Vagina (tissue), 2 donors: ENCODE data around the gene RAD51AP2. TPM values are rescaled to one million over a fixed set of nuclear protein-coding genes. Genes with fewer than 3 reads are reported as not detected.
A peak's percentile ranks its signal among the peaks of the same experiment; 100 is the strongest.
"Not testable (repeated sequence)": the region's sequence is repeated elsewhere in the genome, so short reads cannot be mapped to it uniquely, and the experiment has no call there.

Experiments
- DNase-seq, 2 donors: peaks; one replicate each; pipeline ENCODE4 v3.0.0-alpha.2; 2017; ENCODE audit errors: extremely low spot score in 2 of 2
- H3K27ac ChIP-seq: fragments of 200-600 bp; sonication (generic); one replicate; pipeline ENCODE4 v1.5.1; 2019
- H3K27me3 ChIP-seq: fragments of 200-600 bp; sonication (generic); one replicate; pipeline ENCODE4 v1.5.1; 2019
- H3K36me3 ChIP-seq, 2 donors: fragments of 200-600 bp; sonication (generic); one replicate each; pipeline ENCODE4 v1.5.1; 2017 to 2019
- H3K4me1 ChIP-seq: fragments of 200-600 bp; sonication (generic); one replicate; pipeline ENCODE4 v1.5.1; 2019
- H3K4me3 ChIP-seq, 2 donors: fragments of 200-600 bp; sonication (generic); 1 replicate in 1 of 2; 2 replicates in 1 of 2; pipeline ENCODE4 v1.5.1; 2016 to 2019
- H3K9me3 ChIP-seq: fragments of 200-600 bp; sonication (generic); one replicate; pipeline ENCODE4 v1.5.1; 2019
- POLR2A ChIP-seq, 2 donors: fragments of 450-650 bp; IDR thresholded peaks; one replicate each; pipeline ENCODE4 v1.6.1; 2017; ENCODE audit warnings: antibody characterized with exemption in 2 of 2, mild to moderate bottlenecking in 2 of 2, moderate library complexity in 2 of 2
- POLR2AphosphoS5 ChIP-seq, 2 donors: sonication (generic); formaldehyde crosslinking; IDR thresholded peaks; one replicate each; pipeline ENCODE4 v1.9.0; 2017; ENCODE audit warnings: antibody characterized with exemption in 2 of 2, mild to moderate bottlenecking in 2 of 2, low read depth in 1 of 2; ENCODE audit not compliant: insufficient read depth in 1 of 2
- intact Hi-C: fragments of 100-400 bp; cut with DNase I; formaldehyde crosslinking; loops from one replicate; pipeline ENCODE4 v1.15.1; 2023
- total RNA-seq: library from RNA; depleted of rRNA; stranded (reverse); fragments of >200 nt; gene quantifications from one replicate; pipeline ENCODE4 v1.2.3, GENCODE V29; 2016
- TF ChIP-seq, protein P1 (sequence below), 3 experiments: fragments of 450-650 bp in 2 of 3; fragments of 200-600 bp in 1 of 3; sonication (generic) in 1 of 3; IDR thresholded peaks; one replicate each; pipeline ENCODE4 v1.5.1; 2017 to 2019; ENCODE audit warnings: antibody characterized with exemption in 3 of 3, mild to moderate bottlenecking in 2 of 3, moderate library complexity in 2 of 3

The RAD51AP2 gene
- 0.25 TPM for total RNA-seq

DNA sequence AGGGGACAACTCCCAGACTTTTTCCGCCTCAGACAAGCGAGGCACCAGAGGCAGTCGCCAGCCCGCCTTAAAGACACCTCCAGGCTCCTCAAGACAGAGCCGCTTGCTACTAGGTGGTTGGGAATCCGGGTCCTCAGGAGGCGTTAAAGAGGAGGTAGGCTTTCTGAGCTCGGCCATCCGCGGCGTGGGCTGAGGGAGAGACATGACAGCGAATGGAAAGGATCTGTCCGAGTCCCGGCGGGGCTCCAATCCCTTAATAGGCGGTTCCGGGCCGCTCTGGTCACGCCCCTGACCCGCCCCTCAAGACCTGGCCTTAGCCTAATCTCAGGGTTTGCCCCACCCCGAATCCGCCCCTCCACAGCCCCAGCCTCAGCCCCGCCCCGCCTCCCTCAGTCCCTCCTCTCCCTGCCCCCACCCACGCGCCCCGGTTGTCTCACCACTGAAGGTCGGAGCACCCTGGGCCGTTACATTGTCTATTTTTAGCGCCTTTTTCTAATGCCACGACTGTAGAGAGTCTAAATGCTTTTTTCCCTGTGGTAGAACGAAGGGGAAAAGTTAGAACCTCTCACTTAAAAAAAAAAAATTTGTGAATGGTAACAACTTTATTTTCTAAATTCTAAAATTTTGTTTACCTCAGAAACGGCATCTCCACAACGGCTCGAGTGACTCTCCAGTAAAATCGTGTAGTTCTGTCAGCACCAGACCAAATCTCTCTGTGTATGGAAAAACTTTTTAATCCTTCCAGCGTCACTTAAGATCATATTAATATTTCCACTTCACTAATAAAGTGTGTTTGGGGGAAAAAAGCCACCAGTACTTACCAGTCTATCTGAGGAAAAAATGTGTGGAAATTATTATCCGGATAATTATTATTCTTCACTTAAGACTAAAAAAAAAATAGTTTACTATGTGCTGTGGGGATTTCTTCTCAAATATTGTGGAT is at the start of gene RAD51AP2:
RAD51AP2 (minus strand) TSS at position 229 of the 943 bp plus-strand sequence; CDS start at position 204, 25 bp downstream.
- DNase-seq = peak in 1 of 2 donors; percentile 94
- intact Hi-C loops = no loop called here
- TF ChIP-seq POLR2A (IDR thresholded peaks at IDR 0.05) = peak in 1 of 2 donors; percentile 15
- peak in 1 of 2 donors; percentile 68 for TF ChIP-seq POLR2AphosphoS5 (IDR thresholded peaks at IDR 0.05; ENCODE audit: insufficient read depth in 1 of 2, low read depth in 1 of 2)
- TF ChIP-seq, protein P1, sequence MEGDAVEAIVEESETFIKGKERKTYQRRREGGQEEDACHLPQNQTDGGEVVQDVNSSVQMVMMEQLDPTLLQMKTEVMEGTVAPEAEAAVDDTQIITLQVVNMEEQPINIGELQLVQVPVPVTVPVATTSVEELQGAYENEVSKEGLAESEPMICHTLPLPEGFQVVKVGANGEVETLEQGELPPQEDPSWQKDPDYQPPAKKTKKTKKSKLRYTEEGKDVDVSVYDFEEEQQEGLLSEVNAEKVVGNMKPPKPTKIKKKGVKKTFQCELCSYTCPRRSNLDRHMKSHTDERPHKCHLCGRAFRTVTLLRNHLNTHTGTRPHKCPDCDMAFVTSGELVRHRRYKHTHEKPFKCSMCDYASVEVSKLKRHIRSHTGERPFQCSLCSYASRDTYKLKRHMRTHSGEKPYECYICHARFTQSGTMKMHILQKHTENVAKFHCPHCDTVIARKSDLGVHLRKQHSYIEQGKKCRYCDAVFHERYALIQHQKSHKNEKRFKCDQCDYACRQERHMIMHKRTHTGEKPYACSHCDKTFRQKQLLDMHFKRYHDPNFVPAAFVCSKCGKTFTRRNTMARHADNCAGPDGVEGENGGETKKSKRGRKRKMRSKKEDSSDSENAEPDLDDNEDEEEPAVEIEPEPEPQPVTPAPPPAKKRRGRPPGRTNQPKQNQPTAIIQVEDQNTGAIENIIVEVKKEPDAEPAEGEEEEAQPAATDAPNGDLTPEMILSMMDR (IDR thresholded peaks at IDR 0.05) = no peak
- Histone ChIP-seq H3K4me1 (no peaks in the 10 kb centered on the region), H3K36me3 (no peaks in the 10 kb centered on the region), H3K27ac (peak within 1 kb of the TSS; percentile 47), H3K4me3 (peak within 1 kb of the TSS; percentile 36 to 42), H3K27me3 (no peaks in the 10 kb centered on the region), H3K9me3 (no peaks in the 10 kb centered on the region)

DNA sequence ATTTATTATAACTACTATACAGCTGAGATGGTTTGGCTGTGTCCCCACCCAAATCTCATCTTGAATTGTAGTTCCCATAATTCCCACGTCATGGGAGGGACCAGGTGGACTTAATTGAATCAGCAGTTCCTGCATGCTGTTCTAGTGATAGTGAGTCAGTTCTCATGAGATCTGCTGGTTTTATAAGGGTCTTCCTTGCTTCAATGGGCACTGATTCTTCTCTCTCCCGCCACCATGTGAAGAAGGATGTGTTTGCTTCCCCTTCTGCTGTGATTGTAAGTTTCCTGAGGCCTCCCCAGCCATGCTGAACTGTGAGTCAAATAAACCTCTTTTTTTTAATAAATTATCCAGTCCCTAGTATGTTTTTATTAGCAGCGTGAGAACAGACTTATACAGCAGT is 47.5 kb upstream of the RAD51AP2 start:
- not testable (repeated sequence) for H3K4me1 ChIP-seq

DNA sequence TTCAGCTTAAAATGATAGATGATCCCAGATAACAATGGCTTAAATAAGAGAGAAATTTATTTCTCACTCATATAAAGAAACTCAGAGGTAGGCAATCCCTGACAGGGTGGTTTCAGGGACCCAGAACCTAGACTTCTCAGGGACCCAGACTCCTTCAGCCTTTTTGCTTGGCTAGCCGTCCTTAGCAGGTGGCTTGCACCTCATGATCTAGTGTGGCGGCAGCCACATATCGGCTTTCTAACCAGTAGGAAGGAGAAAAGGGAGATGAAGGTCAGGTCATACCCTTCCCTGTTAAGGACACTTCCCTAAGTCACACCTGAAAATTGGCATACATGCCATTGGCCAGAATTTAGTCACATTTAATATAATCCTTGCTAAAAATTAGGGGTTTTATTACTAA is 40.6 kb upstream of the RAD51AP2 start:
- no peaks in the 10 kb centered on the region for H3K27me3 ChIP-seq
- intact Hi-C loops = no loop called here
- H3K4me3 ChIP-seq = no peak overlapping the region
- H3K27ac ChIP-seq = no peak overlapping the region
- no peak for DNase-seq
- H3K4me1 ChIP-seq = no peaks in the 10 kb centered on the region
- no peaks in the 10 kb centered on the region for H3K36me3 ChIP-seq
- no peak for TF ChIP-seq POLR2A (IDR thresholded peaks at IDR 0.05)
- TF ChIP-seq POLR2AphosphoS5 (IDR thresholded peaks at IDR 0.05; ENCODE audit: insufficient read depth in 1 of 2, low read depth in 1 of 2) = no peak
- TF ChIP-seq, protein P1 (IDR thresholded peaks at IDR 0.05) = no peak
- no peaks in the 10 kb centered on the region for H3K9me3 ChIP-seq

More for the DNA sequence above, 47.5 kb upstream of the RAD51AP2 start:
- DNase-seq, intact Hi-C loops, H3K36me3 ChIP-seq, H3K27me3 ChIP-seq, H3K9me3 ChIP-seq, H3K4me3 ChIP-seq, H3K27ac ChIP-seq: not testable (repeated sequence)

DNA sequence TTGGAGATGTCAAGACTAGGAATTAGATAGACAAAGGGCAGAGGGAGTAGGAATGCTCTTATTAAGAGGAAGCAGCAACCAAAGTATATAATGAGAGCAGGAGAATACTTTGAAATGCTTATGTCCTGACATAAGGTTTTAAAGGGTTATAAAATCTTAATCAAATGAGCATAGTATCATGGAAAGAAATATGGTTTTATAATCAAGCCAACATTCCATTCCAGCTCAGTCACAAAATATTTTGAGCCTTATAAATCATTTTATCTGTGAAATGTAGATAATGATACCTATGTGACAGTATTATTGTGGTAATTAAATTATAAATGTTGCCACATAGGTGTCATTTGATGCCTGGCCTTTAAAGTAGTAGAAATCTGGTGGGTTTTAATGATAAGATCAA is 39.8 kb upstream of the RAD51AP2 start:
- H3K27me3 ChIP-seq = no peaks in the 10 kb centered on the region
- H3K9me3 ChIP-seq = no peaks in the 10 kb centered on the region
- no peak for DNase-seq
- intact Hi-C loops = no loop called here
- no peak overlapping the region for H3K27ac ChIP-seq
- no peaks in the 10 kb centered on the region for H3K36me3 ChIP-seq
- TF ChIP-seq POLR2AphosphoS5 (IDR thresholded peaks at IDR 0.05; ENCODE audit: insufficient read depth in 1 of 2, low read depth in 1 of 2) (no peak), POLR2A (IDR thresholded peaks at IDR 0.05) (no peak)
- no peak overlapping the region for H3K4me3 ChIP-seq
- no peaks in the 10 kb centered on the region for H3K4me1 ChIP-seq

DNA sequence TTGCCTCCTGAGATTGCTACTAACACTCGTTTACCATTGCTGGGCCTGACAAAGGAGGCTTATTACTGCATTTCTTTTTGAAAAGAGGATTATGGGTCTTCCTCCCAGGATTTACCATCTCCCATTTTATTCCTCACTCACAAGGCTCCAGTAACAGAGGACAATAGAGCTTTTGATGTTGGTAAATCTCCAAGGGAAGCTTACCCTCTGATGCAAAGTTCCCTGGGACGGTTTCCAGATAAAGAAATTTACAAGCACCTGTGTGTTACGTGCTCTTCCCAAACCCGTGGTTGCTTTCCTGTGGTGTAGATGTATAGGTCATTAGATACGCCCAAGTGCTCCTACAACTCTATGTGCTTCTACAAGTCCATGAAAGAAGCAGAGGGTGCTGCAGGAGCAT is 39.4 kb upstream of the RAD51AP2 start:
- DNase-seq = no peak
- no peaks in the 10 kb centered on the region for H3K4me1 ChIP-seq
- intact Hi-C loops = no loop called here
- no peaks in the 10 kb centered on the region for H3K27me3 ChIP-seq
- no peaks in the 10 kb centered on the region for H3K9me3 ChIP-seq
- no peaks in the 10 kb centered on the region for H3K36me3 ChIP-seq
- H3K4me3 ChIP-seq = no peak overlapping the region
- H3K27ac ChIP-seq = no peak overlapping the region
- TF ChIP-seq, protein P1 (IDR thresholded peaks at IDR 0.05) = no peak
- TF ChIP-seq POLR2AphosphoS5 (IDR thresholded peaks at IDR 0.05; ENCODE audit: insufficient read depth in 1 of 2, low read depth in 1 of 2) (no peak), POLR2A (IDR thresholded peaks at IDR 0.05) (no peak)

DNA sequence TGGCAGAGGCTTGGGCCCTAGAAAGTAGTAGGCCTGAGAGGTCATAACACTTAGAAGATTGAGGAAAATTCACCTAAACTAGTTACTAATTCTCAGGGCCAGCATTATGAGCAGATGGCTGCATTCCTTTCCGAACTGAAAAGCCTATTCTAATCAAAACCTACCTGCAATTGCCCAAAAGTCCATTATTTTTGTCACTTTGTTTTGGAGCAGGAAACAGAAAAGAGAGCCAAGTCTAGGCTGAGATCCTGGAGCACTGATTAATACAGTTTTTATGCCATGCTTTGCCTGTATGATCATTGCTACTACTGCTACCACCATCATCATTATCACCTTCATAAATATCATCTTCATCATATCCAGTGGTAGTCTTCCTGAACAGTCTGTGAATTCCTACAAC is 36.9 kb upstream of the RAD51AP2 start:
- Histone ChIP-seq H3K4me3 (no peak overlapping the region), H3K27me3 (no peaks in the 10 kb centered on the region), H3K4me1 (no peaks in the 10 kb centered on the region), H3K36me3 (no peaks in the 10 kb centered on the region), H3K27ac (no peak overlapping the region), H3K9me3 (no peaks in the 10 kb centered on the region)
- DNase-seq = no peak
- intact Hi-C loops = no loop called here
- TF ChIP-seq POLR2A (IDR thresholded peaks at IDR 0.05) (no peak), POLR2AphosphoS5 (IDR thresholded peaks at IDR 0.05; ENCODE audit: insufficient read depth in 1 of 2, low read depth in 1 of 2) (no peak)
- TF ChIP-seq, protein P1 (IDR thresholded peaks at IDR 0.05) = no peak
